ENCODE data around the gene CCDC85C. TPM values are rescaled to one million over a fixed set of nuclear protein-coding genes. Genes with fewer than 3 reads are reported as not detected.

CCDC85C gene
- total and polyA plus RNA-seq, 10 of the 15 experiments (the other 5 are each of a cell fraction or from before 2014, with no cell fraction given): 0.03 to 3.6 (median 1.1) TPM

- TF ChIP-seq BCL3 (IDR thresholded peaks at IDR 0.05; ENCODE audit: borderline replicate concordance, insufficient read depth, low read depth, low read length, poor library complexity, severe bottlenecking) (no peak), PML (IDR thresholded peaks at IDR 0.05; ENCODE audit: low read length) (peak; percentile 51; the same call in 1 of the 2 replicates), SREBF1 (IDR thresholded peaks at IDR 0.05; ENCODE audit: low read length) (no peak), NFYA (IDR thresholded peaks at IDR 0.05; ENCODE audit: borderline replicate concordance, low read depth, low read length) (no peak; the same call in 1 of the 2 replicates), WRNIP1 (IDR thresholded peaks at IDR 0.05; ENCODE audit: borderline replicate concordance, low read depth, low read length) (no peak), TCF12 (IDR thresholded peaks at IDR 0.05; ENCODE audit: low read depth, low read length) (0 out of 2 replicates have a peak, but pooled peaks have one; percentile 17), GABPA (IDR thresholded peaks at IDR 0.05; ENCODE audit: low read depth) (peak; percentile 85), MEF2A (IDR thresholded peaks at IDR 0.05; ENCODE audit: insufficient read depth, low read depth, low read length) (no peak), EZH2 (IDR thresholded peaks at IDR 0.05; ENCODE audit: borderline replicate concordance, control insufficient read depth, low read depth, low read length) (no peak), NKRF (conservative IDR thresholded peaks at IDR 0.05) (peak; percentile 80), POLR2A (IDR thresholded peaks at IDR 0.05; ENCODE audit: low read depth, low read length) (peak; percentile 98), RUNX3 (IDR thresholded peaks at IDR 0.05; ENCODE audit: low read length) (peak; percentile 31), ESRRA (IDR thresholded peaks at IDR 0.05; ENCODE audit: low read length) (no peak), RELB (IDR thresholded peaks at IDR 0.05; ENCODE audit: low read depth) (peak; percentile 99), MLLT1 (IDR thresholded peaks at IDR 0.05) (no peak; the same call in 1 of the 2 replicates), REST (IDR thresholded peaks at IDR 0.05; ENCODE audit: low read depth, low read length) (0 out of 2 replicates have a peak, but pooled peaks have one; percentile 24), MTA2 (IDR thresholded peaks at IDR 0.05; ENCODE audit: low read depth) (no peak), STAT1 (conservative IDR thresholded peaks at IDR 0.05) (0 out of 2 replicates have a peak, but pooled peaks have one; percentile 73), ZBED1 (IDR thresholded peaks at IDR 0.05; ENCODE audit: borderline replicate concordance) (0 out of 2 replicates have a peak, but pooled peaks have one; percentile 33)
Measured at GRCh38 chr14:99480917-99481744, 122.9 kb downstream of the CCDC85C start, which contains the start of gene CCNK (continued).

Data from GM12878 (cell line).